Hepatocyte (in vitro differentiated cells): ENCODE results near the gene ZNF804B. TPM values are rescaled to one million over a fixed set of nuclear protein-coding genes. Genes with fewer than 3 reads are reported as not detected.

ENCODE experiments used
- DNase-seq: peaks from one replicate; pipeline ENCODE4 v3.0.0-alpha.2; 2016; ENCODE audit warnings: low spot score
- H2AFZ ChIP-seq: fragments of 200-600 bp; sonication (generic); 2 replicates; pipeline ENCODE4 v1.6.0; 2016; ENCODE audit warnings: antibody characterized with exemption, mild to moderate bottlenecking
- H3K27ac ChIP-seq: fragments of 200-600 bp; sonication (generic); 2 replicates; pipeline ENCODE4 v1.5.1; 2016; ENCODE audit warnings: mild to moderate bottlenecking
- H3K27me3 ChIP-seq: fragments of 200-600 bp; sonication (generic); 2 replicates; pipeline ENCODE4 v1.6.1; 2016
- H3K36me3 ChIP-seq: fragments of 200-600 bp; sonication (generic); replicated peaks from 2 replicates; pipeline ENCODE4 v1.5.1; 2016; ENCODE audit warnings: low read depth; ENCODE audit not compliant: insufficient read depth
- H3K4me1 ChIP-seq: fragments of 200-600 bp; sonication (generic); 2 replicates; pipeline ENCODE4 v1.5.1; 2016; ENCODE audit warnings: mild to moderate bottlenecking, moderate library complexity; ENCODE audit not compliant: insufficient read depth
- H3K4me2 ChIP-seq: fragments of 200-600 bp; sonication (generic); 2 replicates; pipeline ENCODE4 v1.6.0; 2016
- H3K4me3 ChIP-seq: fragments of 200-600 bp; sonication (generic); 2 replicates; pipeline ENCODE4 v1.5.1; 2016; ENCODE audit warnings: mild to moderate bottlenecking
- H3K79me2 ChIP-seq: fragments of 200-600 bp; sonication (generic); 2 replicates; pipeline ENCODE4 v1.6.0; 2017; ENCODE audit warnings: mild to moderate bottlenecking
- H3K9me2 ChIP-seq: fragments of 200-600 bp; sonication (generic); replicated peaks from 2 replicates; pipeline ENCODE4 v1.6.0; 2017; ENCODE audit warnings: mild to moderate bottlenecking; ENCODE audit not compliant: insufficient read depth
- H3K9me3 ChIP-seq: fragments of 200-600 bp; sonication (generic); 2 replicates; pipeline ENCODE4 v1.5.1; 2016; ENCODE audit warnings: low read depth, mild to moderate bottlenecking
- H4K20me1 ChIP-seq: fragments of 200-600 bp; sonication (generic); 2 replicates; pipeline ENCODE4 v1.6.0; 2016; ENCODE audit warnings: mild to moderate bottlenecking; ENCODE audit not compliant: insufficient read depth, poor library complexity, severe bottlenecking
- CTCF ChIP-seq: fragments of 200-600 bp; sonication (generic); IDR thresholded peaks from 2 replicates; pipeline ENCODE4 v1.5.1; 2016; ENCODE audit warnings: antibody characterized with exemption, mild to moderate bottlenecking; ENCODE audit not compliant: poor library complexity
- EZH2 ChIP-seq: fragments of 200-600 bp; sonication (generic); IDR thresholded peaks from 2 replicates; pipeline ENCODE4 v1.6.1; 2016; ENCODE audit warnings: antibody characterized with exemption, mild to moderate bottlenecking, borderline replicate concordance
- EZH2phosphoT487 ChIP-seq: fragments of 200-600 bp; sonication (generic); IDR thresholded peaks from one replicate; pipeline ENCODE4 v1.6.1; 2018; ENCODE audit warnings: antibody characterized with exemption, mild to moderate bottlenecking, low read depth, moderate library complexity; ENCODE audit not compliant: unreplicated experiment, severe bottlenecking
- WGBS: methylation state at CpG from one replicate; pipeline ENCODE4 v1.1.6; 2016; ENCODE audit warnings: low lambda C conversion rate; ENCODE audit errors: missing lambda C conversion rate; 5-methylcytosine and 5-hydroxymethylcytosine counted together
- polyA plus RNA-seq: library from polyadenylated mRNA; unstranded; fragments of >200 nt; fragmentation: Nextera tagmentation; extraction: Ambion mirVana; gene quantifications from 2 replicates; pipeline ENCODE4 v1.2.1, GENCODE V29; 2016
- total RNA-seq: library from RNA; depleted of rRNA; stranded (reverse); fragments of >200 nt; gene quantifications from 2 replicates; pipeline ENCODE4 v1.2.3, GENCODE V29; 2014

Gene ZNF804B
- total and polyA plus RNA-seq, 2 experiments from 2014 or later, result not detected

- DNase-seq, result no peak
- Histone ChIP-seq H3K4me3 (no peak overlapping the region), H3K9me3 (no peaks in the 10 kb centered on the region), H3K27ac (no peak overlapping the region), H3K79me2 (no peaks in the 10 kb centered on the region), H3K4me1 (no peaks in the 10 kb centered on the region), H3K4me2 (no peak overlapping the region), H3K36me3 (no peaks in the 10 kb centered on the region), H3K27me3 (no peaks in the 10 kb centered on the region), H3K9me2 (no peaks in the 10 kb centered on the region), H2AFZ (no peak overlapping the region), H4K20me1 (no peaks in the 10 kb centered on the region)
- 82% methylated on average over 3 of the region's 3 CpGs for WGBS
- TF ChIP-seq CTCF (no peak), EZH2phosphoT487 (no peak), EZH2 (no peak)
Observed at GRCh38 chr7:89067048-89067447, 307.5 kb downstream of the ZNF804B start.

GRCh38 chr7:89072081-89072480, 312.6 kb downstream of the ZNF804B start:
- no peak for DNase-seq
- H3K79me2 ChIP-seq, result no peaks in the 10 kb centered on the region
- no peak overlapping the region for H3K4me2 ChIP-seq
- H2AFZ ChIP-seq, result no peak overlapping the region
- H3K9me3 ChIP-seq, result no peaks in the 10 kb centered on the region
- H3K36me3 ChIP-seq, result no peaks in the 10 kb centered on the region
- H4K20me1 ChIP-seq, result no peaks in the 10 kb centered on the region
- H3K4me1 ChIP-seq, result no peaks in the 10 kb centered on the region
- H3K9me2 ChIP-seq, result no peaks in the 10 kb centered on the region
- H3K27me3 ChIP-seq, result no peaks in the 10 kb centered on the region
- no peak overlapping the region for H3K4me3 ChIP-seq
- H3K27ac ChIP-seq, result no peak overlapping the region
- no peak for TF ChIP-seq EZH2
- no peak for TF ChIP-seq EZH2phosphoT487
- no peak for TF ChIP-seq CTCF

- no peak overlapping the region for H3K4me2 ChIP-seq
- DNase-seq, result no peak
- no peaks in the 10 kb centered on the region for H4K20me1 ChIP-seq
- H3K79me2 ChIP-seq, result no peaks in the 10 kb centered on the region
- no peaks in the 10 kb centered on the region for H3K4me1 ChIP-seq
- no peaks in the 10 kb centered on the region for H3K36me3 ChIP-seq
- no peaks in the 10 kb centered on the region for H3K9me3 ChIP-seq
- H3K27ac ChIP-seq, result no peak overlapping the region
- no peak overlapping the region for H2AFZ ChIP-seq
- no peaks in the 10 kb centered on the region for H3K27me3 ChIP-seq
- no peak for TF ChIP-seq EZH2phosphoT487
- no peak for TF ChIP-seq EZH2
- no peak for TF ChIP-seq CTCF
- 80% methylated on average over 2 of the region's 2 CpGs for WGBS
- H3K9me2 ChIP-seq, result no peaks in the 10 kb centered on the region
- H3K4me3 ChIP-seq, result no peak overlapping the region
Observed at GRCh38 chr7:89073776-89074175, 314.3 kb downstream of the ZNF804B start.

- no peaks in the 10 kb centered on the region for H3K9me3 ChIP-seq
- WGBS, result 91% methylated on average over 3 of the region's 3 CpGs
- no peak overlapping the region for H3K27ac ChIP-seq
Observed at GRCh38 chr7:89077992-89078391, 318.5 kb downstream of the ZNF804B start.

More at GRCh38 chr7:89077992-89078391, 318.5 kb downstream of the ZNF804B start:
- H4K20me1 ChIP-seq, result no peaks in the 10 kb centered on the region
- no peak overlapping the region for H3K4me3 ChIP-seq
- no peaks in the 10 kb centered on the region for H3K4me1 ChIP-seq
- H3K36me3 ChIP-seq, result no peaks in the 10 kb centered on the region
- H3K79me2 ChIP-seq, result no peaks in the 10 kb centered on the region
- no peak for DNase-seq
- no peak overlapping the region for H3K4me2 ChIP-seq
- TF ChIP-seq EZH2 (no peak), CTCF (no peak), EZH2phosphoT487 (no peak)
- no peaks in the 10 kb centered on the region for H3K27me3 ChIP-seq
- H2AFZ ChIP-seq, result no peak overlapping the region
- H3K9me2 ChIP-seq, result no peaks in the 10 kb centered on the region
